ENCODE data around the gene OAS2.

OAS2 gene

GRCh38 chr12:113007166-113007565 lies 28.8 kb downstream of the OAS2 start:
- H3K4me2 ChIP-seq: no peak overlapping the region
- no peaks in the 10 kb centered on the region for H3K36me3 ChIP-seq (ENCODE audit: insufficient read depth)
- no peak overlapping the region for H3K9ac ChIP-seq
- H3K4me3 ChIP-seq (IDR thresholded peaks at IDR 0.05; ENCODE audit: insufficient read depth, low read depth, low read length): no peak overlapping the region
- no peaks in the 10 kb centered on the region for H3K79me2 ChIP-seq (ENCODE audit: insufficient read depth, low read depth)
- H4K20me1 ChIP-seq (ENCODE audit: insufficient read depth): no peaks in the 10 kb centered on the region
- H3K27me3 ChIP-seq (ENCODE audit: insufficient read depth, low read depth): no peaks in the 10 kb centered on the region
- H2AFZ ChIP-seq (ENCODE audit: low read depth): no peak overlapping the region
- TF ChIP-seq CTCF (conservative IDR thresholded peaks at IDR 0.05; ENCODE audit: low read depth, low read length): no peak
- peaks cover 3% of the 10 kb centered on the region for H3K4me1 ChIP-seq (ENCODE audit: low read depth, poor library complexity, severe bottlenecking)
- no peak overlapping the region for H3K27ac ChIP-seq

GRCh38 chr12:113010701-113011100 lies 32.4 kb downstream of the OAS2 start:
- Histone ChIP-seq H3K79me2 (ENCODE audit: insufficient read depth, low read depth) (no peaks in the 10 kb centered on the region), H3K4me3 (IDR thresholded peaks at IDR 0.05; ENCODE audit: insufficient read depth, low read depth, low read length) (no peak overlapping the region), H4K20me1 (ENCODE audit: insufficient read depth) (no peaks in the 10 kb centered on the region), H3K4me1 (ENCODE audit: low read depth, poor library complexity, severe bottlenecking) (no peaks in the 10 kb centered on the region), H3K27ac (no peak overlapping the region), H3K27me3 (ENCODE audit: insufficient read depth, low read depth) (no peaks in the 10 kb centered on the region), H3K36me3 (ENCODE audit: insufficient read depth) (no peaks in the 10 kb centered on the region), H3K9ac (no peak overlapping the region), H3K4me2 (no peak overlapping the region), H2AFZ (ENCODE audit: low read depth) (no peak overlapping the region)
- no peak for TF ChIP-seq CTCF (conservative IDR thresholded peaks at IDR 0.05; ENCODE audit: low read depth, low read length)

- no peaks in the 10 kb centered on the region for H3K79me2 ChIP-seq (ENCODE audit: insufficient read depth, low read depth)
- H3K9ac ChIP-seq: no peak overlapping the region
- H3K36me3 ChIP-seq (ENCODE audit: insufficient read depth): no peaks in the 10 kb centered on the region
- no peak overlapping the region for H2AFZ ChIP-seq (ENCODE audit: low read depth)
- H3K4me3 ChIP-seq (IDR thresholded peaks at IDR 0.05; ENCODE audit: insufficient read depth, low read depth, low read length): no peak overlapping the region
- no peak overlapping the region for H3K4me2 ChIP-seq
- no peaks in the 10 kb centered on the region for H3K4me1 ChIP-seq (ENCODE audit: low read depth, poor library complexity, severe bottlenecking)
- H4K20me1 ChIP-seq (ENCODE audit: insufficient read depth): no peaks in the 10 kb centered on the region
- no peak for TF ChIP-seq CTCF (conservative IDR thresholded peaks at IDR 0.05; ENCODE audit: low read depth, low read length)
- H3K27me3 ChIP-seq (ENCODE audit: insufficient read depth, low read depth): no peaks in the 10 kb centered on the region
- H3K27ac ChIP-seq: no peak overlapping the region
Observed at GRCh38 chr12:113014565-113014964, 36.2 kb downstream of the OAS2 start.

GRCh38 chr12:113016796-113017195 lies 38.5 kb downstream of the OAS2 start:
- no peaks in the 10 kb centered on the region for H4K20me1 ChIP-seq (ENCODE audit: insufficient read depth)
- no peak overlapping the region for H3K27ac ChIP-seq
- H2AFZ ChIP-seq (ENCODE audit: low read depth): no peak overlapping the region
- TF ChIP-seq CTCF (conservative IDR thresholded peaks at IDR 0.05; ENCODE audit: low read depth, low read length): no peak
- no peaks in the 10 kb centered on the region for H3K36me3 ChIP-seq (ENCODE audit: insufficient read depth)
- H3K9ac ChIP-seq: no peak overlapping the region
- no peaks in the 10 kb centered on the region for H3K79me2 ChIP-seq (ENCODE audit: insufficient read depth, low read depth)
- no peak overlapping the region for H3K4me3 ChIP-seq (IDR thresholded peaks at IDR 0.05; ENCODE audit: insufficient read depth, low read depth, low read length)
- no peak overlapping the region for H3K4me2 ChIP-seq
- H3K27me3 ChIP-seq (ENCODE audit: insufficient read depth, low read depth): no peaks in the 10 kb centered on the region
- H3K4me1 ChIP-seq (ENCODE audit: low read depth, poor library complexity, severe bottlenecking): no peaks in the 10 kb centered on the region

- Histone ChIP-seq H3K4me3 (IDR thresholded peaks at IDR 0.05; ENCODE audit: insufficient read depth, low read depth, low read length) (no peak overlapping the region), H3K27ac (no peak overlapping the region), H3K79me2 (ENCODE audit: insufficient read depth, low read depth) (no peaks in the 10 kb centered on the region), H3K9ac (no peak overlapping the region), H3K4me2 (no peak overlapping the region), H3K36me3 (ENCODE audit: insufficient read depth) (no peaks in the 10 kb centered on the region), H2AFZ (ENCODE audit: low read depth) (no peak overlapping the region), H3K27me3 (ENCODE audit: insufficient read depth, low read depth) (no peaks in the 10 kb centered on the region), H4K20me1 (ENCODE audit: insufficient read depth) (no peaks in the 10 kb centered on the region), H3K4me1 (ENCODE audit: low read depth, poor library complexity, severe bottlenecking) (no peaks in the 10 kb centered on the region)
- no peak for TF ChIP-seq CTCF (conservative IDR thresholded peaks at IDR 0.05; ENCODE audit: low read depth, low read length)
Observed at GRCh38 chr12:113019025-113019424, 40.7 kb downstream of the OAS2 start.
